ENCODE data around the gene KRTAP9-1.

GRCh38 chr17:41149652-41149985, 40.1 kb upstream of the KRTAP9-1 start, which contains the start of gene KRTAP4-5:
- TF ChIP-seq EP300 (IDR thresholded peaks at IDR 0.05) (no peak), POLR2A (IDR thresholded peaks at IDR 0.05) (no peak)
